Lower leg skin (tissue), 4 donors: ENCODE results near the gene CD84. TPM values are rescaled to one million over a fixed set of nuclear protein-coding genes. Genes with fewer than 3 reads are reported as not detected.

Experiments
- DNase-seq, 2 donors: peaks; one replicate each; pipeline ENCODE4 v3.0.0-alpha.2; 2019; ENCODE audit warnings: low spot score in 2 of 2
- H3K4me3 ChIP-seq: fragments of 200-600 bp; sonication (generic); 2 replicates; pipeline ENCODE4 v1.5.1; 2017; ENCODE audit warnings: mild to moderate bottlenecking, low read depth; ENCODE audit not compliant: poor library complexity, severe bottlenecking
- CTCF ChIP-seq, 3 donors: fragments of 450-650 bp; IDR thresholded peaks; one replicate each; pipeline ENCODE4 v1.5.1; 2016; ENCODE audit warnings: antibody characterized with exemption in 3 of 3, mild to moderate bottlenecking in 3 of 3, moderate library complexity in 2 of 3
- POLR2A ChIP-seq, 2 donors: fragments of 450-650 bp; IDR thresholded peaks; one replicate each; pipeline ENCODE4 v1.6.1; 2016 to 2017; ENCODE audit warnings: antibody characterized with exemption in 2 of 2, mild to moderate bottlenecking in 1 of 2, moderate library complexity in 1 of 2
- whole genome bisulfite sequencing, 2 donors: methylation state at CpG; one replicate each; pipeline ENCODE4 v1.1.5; 2018; 5-methylcytosine and 5-hydroxymethylcytosine counted together
- intact Hi-C: fragments of 100-400 bp; cut with DNase I; formaldehyde crosslinking; loops from one replicate; pipeline ENCODE4 v1.15.0; 2023; ENCODE audit warnings: low total_unique reads
- total RNA-seq, 4 donors: library from RNA; depleted of rRNA; stranded (reverse); fragments of >200 nt; gene quantifications; one replicate each; pipeline ENCODE4 v1.1.0, GENCODE V29; 2016

CD84 gene
- total RNA-seq, 4 donors from 2014 or later = 1.7 to 3.9 (median 2.0) TPM

- DNase-seq = no peak
- no peak overlapping the region for H3K4me3 ChIP-seq
- TF ChIP-seq CTCF (IDR thresholded peaks at IDR 0.05) = no peak
- TF ChIP-seq POLR2A (IDR thresholded peaks at IDR 0.05) = no peak
- 32 to 44% methylated on average over 1 of the region's 1 CpG for WGBS, 2 donors
- intact Hi-C loops = no loop called here
These were observed 1.0 kb upstream of the CD84 start for GRCh38 chr1:160580221-160580812.

DNA sequence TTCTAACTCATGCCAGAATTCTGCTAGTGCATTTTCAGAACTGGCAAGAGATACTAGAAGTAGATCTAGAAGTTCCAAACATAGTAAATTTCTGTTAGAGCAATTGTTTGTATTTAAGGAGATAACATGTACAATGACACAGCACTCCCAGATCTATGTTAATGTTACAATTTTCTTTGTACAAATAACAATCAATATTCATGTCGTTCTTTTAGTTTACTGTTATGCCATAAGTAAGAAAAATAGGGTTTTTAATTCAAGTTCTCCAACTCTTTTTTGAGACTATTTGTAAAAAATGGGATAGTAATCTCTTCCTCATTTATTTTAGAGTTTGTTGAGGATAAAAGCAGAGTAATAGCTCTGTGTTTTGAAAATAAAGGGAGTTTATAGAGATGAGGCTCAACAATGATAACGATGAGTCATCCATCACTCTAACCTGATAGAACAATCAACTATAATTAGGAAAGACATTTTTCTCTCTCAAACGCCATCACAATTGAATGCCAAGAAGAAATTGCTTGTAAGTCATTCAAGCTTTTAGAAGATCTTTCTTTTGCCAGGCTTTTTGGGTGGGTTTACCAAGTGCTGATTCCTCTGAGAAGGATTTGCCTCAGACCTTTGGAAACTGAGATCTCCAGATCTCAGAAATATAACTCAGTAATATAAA, 638 bp downstream of the CD84 start:
- TF ChIP-seq CTCF (IDR thresholded peaks at IDR 0.05) = no peak
- intact Hi-C loops = no loop called here
- DNase-seq = no peak
- H3K4me3 ChIP-seq = no peak overlapping the region
- 29 to 34% methylated on average over 3 of the region's 3 CpGs for WGBS, 2 donors

GRCh38 chr1:160578175-160578524, 1.1 kb downstream of the CD84 start:
- intact Hi-C loops = no loop called here
- DNase-seq = no peak
- 56 to 74% methylated on average over 3 of the region's 3 CpGs for WGBS, 2 donors
- H3K4me3 ChIP-seq = no peak overlapping the region
- TF ChIP-seq CTCF (IDR thresholded peaks at IDR 0.05) = no peak
- no peak for TF ChIP-seq POLR2A (IDR thresholded peaks at IDR 0.05)

- no peak for DNase-seq
- 61 to 69% methylated on average over 2 of the region's 2 CpGs for WGBS, 2 donors
- no peak overlapping the region for H3K4me3 ChIP-seq
- intact Hi-C loops = no loop called here
- no peak for TF ChIP-seq POLR2A (IDR thresholded peaks at IDR 0.05)
- TF ChIP-seq CTCF (IDR thresholded peaks at IDR 0.05) = no peak
These were observed 1.6 kb downstream of the CD84 start for GRCh38 chr1:160577671-160578070.

DNA sequence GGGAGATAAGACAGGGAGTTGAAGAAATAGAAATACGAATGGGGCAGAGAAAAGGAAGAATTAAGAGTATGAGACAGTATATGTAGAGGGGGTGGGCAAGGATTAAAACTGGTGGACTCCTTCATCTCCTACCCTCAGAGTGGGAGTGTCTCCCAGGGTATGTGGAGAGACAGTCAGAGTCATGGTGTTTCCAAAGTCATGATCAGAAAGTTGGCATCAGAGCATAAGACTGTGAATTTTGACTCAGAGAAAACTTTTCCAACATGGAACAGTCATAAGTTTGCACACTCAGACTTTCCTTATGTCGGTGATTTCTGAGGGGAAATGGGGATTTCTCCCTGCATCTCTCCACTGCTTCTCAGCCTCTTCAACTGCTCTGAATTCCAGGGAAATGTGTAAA, 2.4 kb downstream of the CD84 start:
- WGBS, 2 donors = 40 to 43% methylated on average over 2 of the region's 2 CpGs
- intact Hi-C loops = no loop called here
- TF ChIP-seq CTCF (IDR thresholded peaks at IDR 0.05) (no peak), POLR2A (IDR thresholded peaks at IDR 0.05) (no peak)
- H3K4me3 ChIP-seq = no peak overlapping the region
- no peak for DNase-seq

GRCh38 chr1:160576390-160576789, 2.9 kb downstream of the CD84 start:
- DNase-seq = no peak
- TF ChIP-seq CTCF (IDR thresholded peaks at IDR 0.05) (no peak), POLR2A (IDR thresholded peaks at IDR 0.05) (no peak)
- intact Hi-C loops = no loop called here
- 53 to 68% methylated on average over 3 of the region's 3 CpGs for WGBS, 2 donors
- H3K4me3 ChIP-seq = no peak overlapping the region
